ENCODE results near the gene FAM193B. TPM values are rescaled to one million over a fixed set of nuclear protein-coding genes. Genes with fewer than 3 reads are reported as not detected.
A peak's percentile ranks its signal among the peaks of the same experiment; 100 is the strongest.

FAM193B gene
- total RNA-seq, 2 experiments from 2014 or later: 95.8 to 105 TPM

GRCh38 chr5:177474846-177475562 is 79.4 kb downstream of the FAM193B start:
- Mint-ChIP-seq H3K27ac (peak overlapping the region; percentile 70), H3K4me1 (ENCODE audit: low read depth) (peaks cover 78% of the 10 kb centered on the region), H3K36me3 (ENCODE audit: low read depth) (peaks cover 17% of the 10 kb centered on the region), H3K9me3 (ENCODE audit: insufficient read depth) (no peaks in the 10 kb centered on the region), H3K4me3 (peak overlapping the region; percentile 54), H3K27me3 (ENCODE audit: low read depth) (peaks cover 4% of the 10 kb centered on the region)
- ChIA-PET POLR2A (interaction anchor here (1.1 kb wide), 1 partner anchor 20 kb away, joined by 4 read pairs; no protein-coding TSS in a partner anchor), CTCF (interaction anchor here (1.2 to 2.5 kb wide), 2 partner anchors 17 to 18 kb away, joined by 3 to 10 read pairs; no protein-coding TSS in a partner anchor)
- ATAC-seq (no peak), DNase-seq (no peak)

DNA sequence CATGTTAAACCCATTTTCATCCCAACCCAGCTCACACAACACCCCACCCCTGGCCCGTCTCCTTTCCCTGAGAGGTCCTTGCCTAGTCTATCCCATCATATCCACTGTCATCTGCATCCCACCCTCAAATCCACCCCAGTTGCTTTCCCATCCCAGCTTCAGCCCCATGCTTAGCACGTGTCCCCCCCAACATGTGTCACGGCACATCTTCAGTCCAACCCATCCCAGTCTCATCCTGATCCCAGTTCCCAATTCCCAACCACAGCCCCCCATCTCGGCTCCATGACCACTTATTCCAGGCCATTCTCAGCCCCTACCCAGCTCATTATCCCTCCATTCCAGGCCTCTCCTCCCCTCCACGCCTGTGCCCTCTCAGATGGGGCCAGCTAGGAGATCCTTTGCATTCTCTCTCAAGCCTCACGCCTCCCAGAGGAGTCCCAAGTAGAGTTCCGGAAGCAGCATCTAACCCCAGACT is 80.3 kb downstream of the FAM193B start:
- ATAC-seq (no peak), DNase-seq (no peak)
- Mint-ChIP-seq H3K27ac (peak overlapping the region; percentile 70), H3K4me1 (ENCODE audit: low read depth) (peaks cover 76% of the 10 kb centered on the region), H3K36me3 (ENCODE audit: low read depth) (peaks cover 16% of the 10 kb centered on the region), H3K27me3 (ENCODE audit: low read depth) (peaks cover 4% of the 10 kb centered on the region), H3K9me3 (ENCODE audit: insufficient read depth) (no peaks in the 10 kb centered on the region), H3K4me3 (peak overlapping the region; percentile 54)
- CTCF ChIA-PET: interaction anchor here (1.9 to 4.0 kb wide), 4 partner anchors 9 to 71 kb away, joined by 4 to 24 read pairs (median 10); partner anchors contain the start of gene PDLIM7
- POLR2A ChIA-PET: interaction anchor here (1.1 kb wide), 1 partner anchor 19 kb away, joined by 4 read pairs; no protein-coding TSS in a partner anchor

DNA sequence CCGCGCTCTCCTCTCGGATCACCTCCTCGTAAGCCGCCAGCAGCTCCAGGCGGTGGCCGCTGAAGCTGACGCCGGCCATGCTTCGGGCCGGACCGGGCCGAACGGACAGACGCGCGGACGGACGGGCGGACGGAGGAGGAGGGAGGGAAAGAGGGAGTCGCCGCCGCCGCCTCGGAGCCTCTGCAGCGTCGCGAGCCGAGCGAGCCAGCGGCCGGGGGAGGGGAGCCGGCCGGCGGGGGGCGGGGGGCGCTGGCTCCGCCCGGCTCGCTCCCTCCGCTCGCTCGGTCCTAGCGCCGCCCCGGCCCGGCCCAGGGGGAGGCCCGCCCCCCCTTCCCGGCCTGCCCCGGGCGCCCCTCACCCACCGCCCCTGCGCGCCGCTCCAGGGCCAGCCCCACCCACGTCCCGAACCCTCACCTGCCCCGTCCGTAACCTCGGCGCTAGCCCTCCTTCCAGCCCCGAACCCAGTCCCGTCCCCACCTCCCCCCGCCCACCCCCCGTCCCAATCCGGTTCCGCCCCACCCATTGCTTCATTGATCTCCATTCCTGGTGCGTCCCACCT is 80.8 kb downstream of the FAM193B start, which contains the start of gene DBN1:
Gene DBN1 (minus strand): TSS at position 192 of the 559 bp plus-strand sequence. CDS start 113 bp downstream, at position 79.
- POLR2A ChIA-PET: interaction anchor here (0.6 to 1.2 kb wide), 3 partner anchors 18 to 25 kb away, joined by 3 to 6 read pairs (median 4); no protein-coding TSS in a partner anchor
- H3K4me1 Mint-ChIP-seq (ENCODE audit: low read depth): peaks cover 76% of the 10 kb centered on the region

GRCh38 chr5:177472460-177473442 is 81.6 kb downstream of the FAM193B start:
- POLR2A ChIA-PET: interaction anchor here (0.6 to 1.8 kb wide), 9 partner anchors 10 to 82 kb away, joined by 3 to 8 read pairs (median 5); partner anchors contain the start of genes GRK6 and PDLIM7
- Mint-ChIP-seq H3K27ac (peak overlapping the region; percentile 89), H3K36me3 (ENCODE audit: low read depth) (peaks cover 15% of the 10 kb centered on the region), H3K4me3 (peak overlapping the region; percentile 80), H3K27me3 (ENCODE audit: low read depth) (peaks cover 4% of the 10 kb centered on the region), H3K9me3 (ENCODE audit: insufficient read depth) (no peaks in the 10 kb centered on the region), H3K4me1 (ENCODE audit: low read depth) (peaks cover 70% of the 10 kb centered on the region)
- peak; percentile 66 for ATAC-seq
- CTCF ChIA-PET: interaction anchor here (1.0 to 4.0 kb wide), 11 partner anchors 8 to 359 kb away, joined by 3 to 45 read pairs (median 8); partner anchors contain the start of gene PDLIM7
- peak; percentile 88 for DNase-seq

More for the DNA sequence above, 80.8 kb downstream of the FAM193B start, which contains the start of gene DBN1:
- H3K36me3 Mint-ChIP-seq (ENCODE audit: low read depth): peaks cover 12% of the 10 kb centered on the region
- peak within 1 kb of the TSS; percentile 83 for H3K27ac Mint-ChIP-seq
- peak; percentile 51 for DNase-seq
- CTCF ChIA-PET: interaction anchor here (1.9 to 4.0 kb wide), 6 partner anchors 9 to 84 kb away, joined by 4 to 45 read pairs (median 26); partner anchors contain the start of gene PDLIM7
- peak; percentile 27 for ATAC-seq
- peak within 1 kb of the TSS; percentile 80 for H3K4me3 Mint-ChIP-seq
- H3K27me3 Mint-ChIP-seq (ENCODE audit: low read depth): peaks cover 4% of the 10 kb centered on the region
- no peaks in the 10 kb centered on the region for H3K9me3 Mint-ChIP-seq (ENCODE audit: insufficient read depth)

DNA sequence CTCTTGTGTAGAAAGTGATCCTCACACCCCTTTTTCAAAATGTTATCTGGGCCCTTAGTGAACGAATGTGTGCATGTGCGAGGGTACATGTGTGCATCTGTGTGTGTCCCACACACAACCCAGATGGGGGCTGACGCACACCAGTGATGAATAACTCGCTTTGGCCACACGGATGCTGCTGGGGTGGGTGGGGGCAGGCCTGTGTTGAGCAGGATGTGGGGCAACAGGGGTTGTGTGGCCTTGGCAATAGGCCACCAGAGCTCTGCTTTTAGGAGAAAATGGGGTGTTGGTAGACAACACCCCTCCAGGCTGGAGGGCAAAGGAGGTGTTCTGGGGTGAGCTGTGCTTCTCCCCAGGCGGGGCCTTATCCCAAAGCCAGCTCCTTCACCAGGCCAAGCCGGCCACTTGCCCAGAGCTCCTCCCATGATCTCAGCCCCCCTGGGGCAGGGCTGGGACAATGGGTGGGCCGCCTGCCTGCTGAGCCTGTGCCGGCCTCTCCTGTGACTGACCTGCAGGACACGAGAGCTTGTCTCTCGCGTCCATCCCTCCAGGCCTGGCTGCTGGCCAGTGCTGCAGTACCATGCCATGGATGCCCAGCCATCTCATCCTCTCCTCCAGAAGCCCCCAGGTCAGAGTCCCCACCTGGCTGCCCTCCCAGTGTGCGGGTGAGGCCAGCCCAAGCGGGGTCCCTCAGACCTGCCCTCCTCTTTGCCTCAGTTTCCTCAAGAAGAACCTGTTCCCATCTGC is 82.6 kb downstream of the FAM193B start:
- DNase-seq (peak; percentile 80), ATAC-seq (peak; percentile 32)
- no peaks in the 10 kb centered on the region for H3K9me3 Mint-ChIP-seq (ENCODE audit: insufficient read depth)
- H3K4me1 Mint-ChIP-seq (ENCODE audit: low read depth): peaks cover 66% of the 10 kb centered on the region
- H3K36me3 Mint-ChIP-seq (ENCODE audit: low read depth): peaks cover 22% of the 10 kb centered on the region
- ChIA-PET CTCF (interaction anchor here (1.0 to 4.0 kb wide), 10 partner anchors 9 to 358 kb away, joined by 3 to 45 read pairs (median 10); partner anchors contain the start of gene PDLIM7), POLR2A (interaction anchor here (0.7 to 1.8 kb wide), 9 partner anchors 9 to 81 kb away, joined by 3 to 8 read pairs (median 5); partner anchors contain the start of genes GRK6 and PDLIM7)
- H3K27me3 Mint-ChIP-seq (ENCODE audit: low read depth): peaks cover 4% of the 10 kb centered on the region
- peak overlapping the region; percentile 89 for H3K27ac Mint-ChIP-seq
- H3K4me3 Mint-ChIP-seq: peak overlapping the region; percentile 80

DNA sequence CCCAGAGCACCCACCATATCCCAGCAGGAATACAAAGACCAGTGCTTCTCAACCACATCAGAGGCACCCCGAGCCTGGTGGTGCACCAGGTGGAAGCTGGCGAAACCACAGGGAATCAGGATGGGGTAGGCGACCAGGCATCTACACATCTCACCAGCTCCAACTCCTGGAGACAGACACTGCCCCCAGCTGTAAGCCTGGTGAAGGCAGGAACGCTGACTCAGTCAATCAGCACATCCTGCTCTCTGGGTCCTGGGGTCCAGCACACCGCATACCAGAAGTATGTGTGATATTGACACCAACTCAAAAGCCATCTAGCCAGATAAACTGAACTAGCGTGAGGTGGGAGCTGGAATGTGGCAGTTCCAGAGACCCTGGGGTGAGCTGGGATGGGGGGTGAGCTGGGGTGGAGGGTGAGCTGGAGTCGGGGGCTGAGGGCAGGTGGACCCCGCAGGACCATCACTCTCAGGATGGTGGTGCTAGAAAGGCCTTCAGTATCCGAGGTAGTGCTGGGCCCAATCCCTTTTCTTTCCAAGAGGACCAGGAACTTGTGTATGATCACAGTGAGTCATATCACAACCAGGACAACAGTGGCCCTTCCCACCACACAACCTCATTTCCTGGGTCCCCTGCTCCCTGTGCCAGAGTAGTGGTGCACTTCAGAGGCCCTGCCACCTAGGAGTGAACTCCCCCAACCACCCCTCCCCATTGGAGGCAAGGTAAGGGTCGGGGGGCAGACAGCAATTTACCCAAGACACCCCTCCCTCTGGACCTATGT is 83.4 kb downstream of the FAM193B start:
- peak overlapping the region; percentile 89 for H3K27ac Mint-ChIP-seq
- ATAC-seq: peak; percentile 1
- no peak for DNase-seq
- ChIA-PET CTCF (interaction anchor here (1.0 to 4.0 kb wide), 8 partner anchors 8 to 357 kb away, joined by 3 to 45 read pairs (median 16); no protein-coding TSS in a partner anchor), POLR2A (interaction anchor here (0.9 to 1.8 kb wide), 5 partner anchors 8 to 54 kb away, joined by 3 to 7 read pairs (median 3); partner anchors contain the start of gene PDLIM7)
- H3K4me1 Mint-ChIP-seq (ENCODE audit: low read depth): peaks cover 58% of the 10 kb centered on the region
- peak overlapping the region; percentile 80 for H3K4me3 Mint-ChIP-seq
- no peaks in the 10 kb centered on the region for H3K9me3 Mint-ChIP-seq (ENCODE audit: insufficient read depth)
- peaks cover 29% of the 10 kb centered on the region for H3K36me3 Mint-ChIP-seq (ENCODE audit: low read depth)
- H3K27me3 Mint-ChIP-seq (ENCODE audit: low read depth): peaks cover 4% of the 10 kb centered on the region

Other genes starting within 250 kb of the FAM193B start
- gene MXD3, start 242.7 kb downstream of the FAM193B start, total RNA-seq: 10 to 100 TPM; 93.2 to 96.9 TPM
- gene LMAN2, start 202.9 kb downstream of the FAM193B start, total RNA-seq: 100 to 1,000 TPM; 119 to 127 TPM
- 100 to 1,000 TPM; 112 to 117 TPM for gene RGS14, start 196.6 kb downstream of the FAM193B start, total RNA-seq
- 1 to 10 TPM; 2.0 to 2.1 TPM for gene SLC34A1, start 170.1 kb downstream of the FAM193B start, total RNA-seq
- gene PFN3, start 153.9 kb downstream of the FAM193B start, total RNA-seq: not detected
- 1 to 10 TPM; 3.2 to 3.5 TPM for gene F12, start 145.0 kb downstream of the FAM193B start, total RNA-seq
- gene GRK6, start 127.9 kb downstream of the FAM193B start, total RNA-seq: 100 to 1,000 TPM; 206 to 213 TPM
- gene PRR7, start 107.7 kb downstream of the FAM193B start, total RNA-seq: 10 to 100 TPM in 1 of 2 experiments, 1 to 10 TPM in 1; 9.8 to 11.6 TPM
- 100 to 1,000 TPM in 1 of 2 experiments, 10 to 100 TPM in 1; 92.9 to 104 TPM for gene DBN1, start 80.9 kb downstream of the FAM193B start, total RNA-seq
- 10 to 100 TPM; 62.5 to 67.3 TPM for gene PDLIM7, start 57.0 kb downstream of the FAM193B start, total RNA-seq
- 1 to 10 TPM; 7.3 to 7.8 TPM for gene DOK3, start 44.7 kb downstream of the FAM193B start, total RNA-seq
- 100 to 1,000 TPM; 135 to 149 TPM for gene DDX41, start 37.6 kb downstream of the FAM193B start, total RNA-seq
- gene TMED9, start 37.6 kb upstream of the FAM193B start, total RNA-seq: 100 to 1,000 TPM; 104 to 109 TPM
- gene B4GALT7, start 45.6 kb upstream of the FAM193B start, total RNA-seq: 10 to 100 TPM; 17.3 to 19.5 TPM
- 10 to 100 TPM; 10.4 to 14.3 TPM for gene FAM153A, start 228.3 kb upstream of the FAM193B start, total RNA-seq

Measured in activated CD8-positive, alpha-beta T cell treated with anti-CD3 and anti-CD28 coated beads, Interleukin-2, amount 10 ng/mL, durations not matched to agents 7 days and 5 days (primary cell).